H1 (cell line): Measurements from ENCODE around the gene ODF4. TPM values are rescaled to one million over a fixed set of nuclear protein-coding genes. Genes with fewer than 3 reads are reported as not detected.

ENCODE experiments used
- CTCF ChIA-PET: fragments of 300-600 bp; sonication (Branson Sonifier 250); formaldehyde crosslinking; loops from one replicate; lab custom pipeline; 2021; ENCODE audit not compliant: partially characterized antibody; lab: Charles Lee
- POLR2A ChIA-PET: fragments of 300-600 bp; sonication (Branson Sonifier 250); formaldehyde crosslinking; loops from one replicate; lab custom pipeline; 2021; ENCODE audit warnings: inconsistent platforms; ENCODE audit not compliant: partially characterized antibody; lab: Charles Lee
- DNase-seq, 2 experiments: peaks; one replicate each; pipeline versions ENCODE4 v3.0.0 to v3.0.0-alpha.2; 2010 to 2022; ENCODE audit warnings: low spot score in 2 of 2, low read depth in 1 of 2, mixed read lengths in 1 of 2
- FAIRE-seq: peaks from 2 replicates; lab custom pipeline; 2011; peaks lifted over from hg19 to GRCh38; lab: Jason Lieb, UNC
- H2AFZ ChIP-seq: 2 replicates; pipeline ENCODE4 v1.8.1; 2012; ENCODE audit warnings: low read length, inconsistent platforms
- H2AK5ac ChIP-seq: 2 replicates; pipeline ENCODE4 v1.6.1; 2013; ENCODE audit warnings: low read depth, low read length
- H2BK120ac ChIP-seq: replicated peaks from 2 replicates; pipeline ENCODE3; 2013; ENCODE audit warnings: low read depth, low read length, inconsistent platforms
- H2BK12ac ChIP-seq: 2 replicates; pipeline ENCODE4 v1.6.1; 2013; ENCODE audit warnings: low read depth, low read length
- H2BK15ac ChIP-seq: 2 replicates; pipeline ENCODE4 v1.6.1; 2013; ENCODE audit warnings: low read length
- H2BK20ac ChIP-seq: 2 replicates; pipeline ENCODE4 v1.6.1; 2013; ENCODE audit warnings: low read length
- H2BK5ac ChIP-seq: 2 replicates; pipeline ENCODE4 v1.6.1; 2013; ENCODE audit warnings: low read depth, low read length
- H3K14ac ChIP-seq: 2 replicates; pipeline ENCODE4 v1.6.1; 2013; ENCODE audit warnings: inconsistent platforms; ENCODE audit not compliant: insufficient read length
- H3K18ac ChIP-seq: 2 replicates; pipeline ENCODE4 v1.6.1; 2013; ENCODE audit warnings: low read length; ENCODE audit errors: extremely low read depth
- H3K23ac ChIP-seq: 2 replicates; pipeline ENCODE4 v1.6.1; 2013; ENCODE audit warnings: inconsistent platforms; ENCODE audit not compliant: insufficient read length
- H3K23me2 ChIP-seq: 2 replicates; pipeline ENCODE4 v1.6.1; 2013; ENCODE audit warnings: low read depth, low read length
- H3K27ac ChIP-seq: 2 replicates; pipeline ENCODE4 v1.6.1; 2011; ENCODE audit warnings: low read depth, low read length, inconsistent platforms
- H3K27me3 ChIP-seq, 4 experiments: replicated peaks in 1 of 4; 1 replicate in 1 of 4; 2 replicates in 3 of 4; pipeline versions ENCODE4 v1.6.1 to v1.8.1; 2011 to 2013; ENCODE audit warnings: low read length in 3 of 4, mild to moderate bottlenecking in 3 of 4, inconsistent platforms in 2 of 4, mixed read lengths in 2 of 4, moderate library complexity in 1 of 4; ENCODE audit not compliant: control insufficient read depth in 3 of 4, insufficient read depth in 3 of 4; ENCODE audit errors: extremely low read depth in 1 of 4
- H3K36me3 ChIP-seq, 4 experiments: 2 replicates each; pipeline versions ENCODE4 v1.6.1 to v1.8.1; 2011 to 2013; ENCODE audit warnings: mild to moderate bottlenecking in 4 of 4, low read length in 3 of 4, moderate library complexity in 2 of 4, control low read depth in 1 of 4, inconsistent platforms in 1 of 4; ENCODE audit not compliant: insufficient read depth in 4 of 4, control insufficient read depth in 2 of 4
- H3K4ac ChIP-seq: replicated peaks from 2 replicates; pipeline ENCODE3; 2013; ENCODE audit warnings: low read length, low read depth, mixed read lengths, inconsistent platforms; ENCODE audit not compliant: insufficient read length
- H3K4me1 ChIP-seq, 4 experiments: replicated peaks in 1 of 4; 1 replicate in 1 of 4; 2 replicates in 3 of 4; pipeline versions ENCODE4 v1.6.1 to v1.8.1; 2011 to 2013; ENCODE audit warnings: low read length in 3 of 4, inconsistent platforms in 2 of 4, mixed read lengths in 1 of 4; ENCODE audit not compliant: insufficient read depth in 4 of 4, control insufficient read depth in 3 of 4
- H3K4me2 ChIP-seq, 2 experiments: 2 replicates each; pipeline versions ENCODE4 v1.6.1 to v1.8.1; 2011 to 2013; ENCODE audit warnings: low read depth in 2 of 2, low read length in 2 of 2, control low read depth in 1 of 2, inconsistent platforms in 1 of 2, mild to moderate bottlenecking in 1 of 2; ENCODE audit not compliant: insufficient read depth in 1 of 2
- H3K4me3 ChIP-seq, 4 experiments: fragments of 200-600, 300-600 bp in 1 of 4; sonication (generic), shearing (Covaris generic), sonication (Bioruptor Twin) in 1 of 4; 2 replicates each; pipeline versions ENCODE4 v1.5.1 to v1.8.1; 2011 to 2016; ENCODE audit warnings: low read length in 4 of 4, low read depth in 3 of 4, control low read depth in 2 of 4, inconsistent platforms in 2 of 4, mild to moderate bottlenecking in 2 of 4, mixed read lengths in 1 of 4, moderate library complexity in 1 of 4; ENCODE audit not compliant: insufficient read depth in 2 of 4; ENCODE audit errors: extremely low read depth in 1 of 4
- H3K56ac ChIP-seq: replicated peaks from 2 replicates; pipeline ENCODE3; 2013; ENCODE audit warnings: low read depth, mild to moderate bottlenecking, mixed read lengths, low read length, inconsistent platforms; ENCODE audit not compliant: insufficient read length
- H3K79me1 ChIP-seq: 2 replicates; pipeline ENCODE4 v1.6.1; 2013; ENCODE audit warnings: low read depth, low read length, control low read depth
- H3K79me2 ChIP-seq, 2 experiments: 2 replicates each; pipeline versions ENCODE4 v1.6.1 to v1.8.1; 2012 to 2013; ENCODE audit warnings: low read length in 2 of 2, mild to moderate bottlenecking in 2 of 2, inconsistent platforms in 1 of 2; ENCODE audit not compliant: insufficient read depth in 2 of 2, control insufficient read depth in 1 of 2
- H3K9ac ChIP-seq, 4 experiments: replicated peaks in 1 of 4; 1 replicate in 1 of 4; 2 replicates in 3 of 4; pipeline versions ENCODE4 v1.6.1 to v1.8.1; 2011 to 2013; ENCODE audit warnings: low read depth in 3 of 4, low read length in 3 of 4, control low read depth in 2 of 4, mild to moderate bottlenecking in 2 of 4, moderate library complexity in 2 of 4, inconsistent platforms in 1 of 4; ENCODE audit errors: extremely low read depth in 1 of 4
- H3K9me3 ChIP-seq, 2 experiments: 2 replicates each; pipeline versions ENCODE4 v1.6.1 to v1.8.1; 2012 to 2013; ENCODE audit warnings: mild to moderate bottlenecking in 2 of 2, moderate library complexity in 2 of 2, control low read depth in 1 of 2, inconsistent platforms in 1 of 2, low read depth in 1 of 2, low read length in 1 of 2, mixed read lengths in 1 of 2; ENCODE audit not compliant: insufficient read depth in 2 of 2
- H4K20me1 ChIP-seq, 2 experiments: replicated peaks in 1 of 2; 2 replicates each; pipeline versions ENCODE3 to v1.8.1; 2011 to 2013; ENCODE audit warnings: inconsistent platforms in 2 of 2, low read length in 2 of 2, mild to moderate bottlenecking in 1 of 2; ENCODE audit not compliant: insufficient read depth in 2 of 2, control insufficient read depth in 1 of 2
- H4K5ac ChIP-seq: 2 replicates; pipeline ENCODE4 v1.6.1; 2013; ENCODE audit warnings: low read length, low read depth, mixed read lengths, inconsistent platforms; ENCODE audit not compliant: insufficient read length
- H4K8ac ChIP-seq: 2 replicates; pipeline ENCODE4 v1.8.0; 2013; ENCODE audit warnings: mild to moderate bottlenecking, moderate library complexity, low read length, inconsistent platforms; ENCODE audit not compliant: insufficient read depth; ENCODE audit errors: extremely low read depth
- H4K91ac ChIP-seq: replicated peaks from 2 replicates; pipeline ENCODE3; 2013; ENCODE audit warnings: low read length, mixed read lengths, inconsistent platforms; ENCODE audit not compliant: insufficient read length
- CBX8 ChIP-seq: fragments of 300-800, 300-1000 bp; sonication (generic); IDR thresholded peaks from 2 replicates; pipeline ENCODE4 v1.7.1; 2016; ENCODE audit warnings: low read depth, low read length, borderline replicate concordance
- CHD1 ChIP-seq: IDR thresholded peaks from 2 replicates; pipeline ENCODE4 v1.6.1; 2012; ENCODE audit warnings: low read depth, low read length, improper control_type of control experiment
- EZH2 ChIP-seq: fragments of 200-600 bp; sonication (generic); IDR thresholded peaks from 2 replicates; pipeline ENCODE4 v1.7.1; 2012; ENCODE audit warnings: low read depth, mild to moderate bottlenecking, moderate library complexity, low read length, inconsistent platforms; ENCODE audit not compliant: severe bottlenecking
- HDAC2 ChIP-seq, 2 experiments: fragments of 300-600 bp in 1 of 2; sonication (generic) in 1 of 2; IDR thresholded peaks; 2 replicates each; pipeline ENCODE4 v1.6.1; 2011 to 2012; ENCODE audit warnings: low read depth in 2 of 2, low read length in 2 of 2, mild to moderate bottlenecking in 2 of 2, moderate library complexity in 2 of 2, borderline replicate concordance in 1 of 2, inconsistent platforms in 1 of 2
- MAFK ChIP-seq: IDR thresholded peaks from 2 replicates; pipeline ENCODE4 v1.6.1; 2012; ENCODE audit warnings: low read depth, mild to moderate bottlenecking, improper control_type of control experiment, low read length
- POU5F1 ChIP-seq: IDR thresholded peaks from 2 replicates; pipeline ENCODE4 v1.6.1; 2011; ENCODE audit warnings: low read depth, mild to moderate bottlenecking, low read length, moderate library complexity
- SP1 ChIP-seq: IDR thresholded peaks from 2 replicates; pipeline ENCODE4 v1.6.1; 2011; ENCODE audit warnings: low read depth, low read length
- SP4 ChIP-seq: IDR thresholded peaks from 2 replicates; pipeline ENCODE4 v1.6.1; 2012; ENCODE audit warnings: low read length, inconsistent platforms
- WGBS, 2 experiments: shearing (Covaris generic) in 1 of 2; methylation state at CpG; one replicate each; pipeline versions ENCODE4 v1.1.6 to v1.1.7; 2013 to 2015; ENCODE audit warnings: low lambda C conversion rate in 2 of 2, mixed read lengths in 2 of 2, inconsistent platforms in 1 of 2, low coverage in 1 of 2, missing lambda C conversion rate in 1 of 2; ENCODE audit not compliant: insufficient replicate concordance in 2 of 2, insufficient coverage in 1 of 2, insufficient read length in 1 of 2; ENCODE audit errors: extremely low coverage in 1 of 2, missing lambda C conversion rate in 1 of 2; 5-methylcytosine and 5-hydroxymethylcytosine counted together
- polyA plus RNA-seq, 7 experiments: library from polyadenylated mRNA; depleted of rRNA in 3 of 7; stranded (reverse) in 5 of 7; unstranded in 2 of 7; fragments of >200 nt in 5 of 7; fragments of 200-250 nt in 2 of 7; gene quantifications; 1 replicate in 5 of 7; 2 replicates in 1 of 7; 4 replicates in 1 of 7; pipeline versions ENCODE4 v1.2.1 to v1.2.3, GENCODE V29; 2011 to 2013; ENCODE audit warnings: missing spikeins in 2 of 7, mixed read lengths in 2 of 7
- total RNA-seq: library from RNA; stranded (reverse); fragmentation: NEBNext Ultra II Directional; extraction: Animal tissue kit (Norgen Biotek cat#: 25700); gene quantifications from 2 replicates; pipeline ENCODE4 v1.2.1, GENCODE V29; 2021
- TF ChIP-seq, protein P1 (sequence below): IDR thresholded peaks from 2 replicates; pipeline ENCODE4 v1.6.1; 2011; ENCODE audit warnings: low read depth, mild to moderate bottlenecking, low read length; ENCODE audit not compliant: insufficient read depth
- TF ChIP-seq, protein P2 (sequence below), 3 experiments: IDR thresholded peaks; 1 replicate in 2 of 3; 2 replicates in 1 of 3; pipeline versions ENCODE4 v1.5.1 to v1.6.1; 2011; ENCODE audit warnings: low read length in 3 of 3, mild to moderate bottlenecking in 3 of 3, inconsistent platforms in 2 of 3, low read depth in 1 of 3, moderate library complexity in 1 of 3; ENCODE audit not compliant: insufficient read depth in 1 of 3; ENCODE audit errors: control extremely low read depth in 1 of 3

The ODF4 gene
- total and polyA plus RNA-seq, 2 of the 8 experiments (the other 6 are each of a cell fraction or from before 2014, with no cell fraction given): not detected

DNA sequence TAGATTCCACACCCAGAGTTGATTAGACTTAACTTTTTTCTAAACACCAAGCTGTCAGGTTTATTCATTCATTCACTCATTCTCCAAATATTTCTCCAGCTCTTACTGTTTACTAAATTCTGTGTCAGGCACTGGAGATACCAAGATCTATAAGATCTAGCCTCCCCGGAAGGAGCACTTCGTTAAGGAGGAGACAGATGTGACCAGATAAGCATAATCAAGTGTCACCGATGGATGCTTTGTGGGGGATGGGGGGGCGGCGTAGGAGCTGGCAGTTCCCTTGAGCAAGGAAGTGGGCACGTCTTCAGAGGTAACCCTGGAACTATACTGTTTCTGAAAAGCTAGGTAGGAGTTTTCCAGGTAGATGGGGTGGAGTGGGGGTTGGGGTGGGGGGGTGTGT is 47.2 kb downstream of the ODF4 start:
- H4K8ac ChIP-seq: no peak overlapping the region
- no peaks in the 10 kb centered on the region for H3K9me3 ChIP-seq
- H3K4me2 ChIP-seq: no peak overlapping the region
- peaks cover 0 to 4% of the 10 kb centered on the region in 2 experiments for H4K20me1 ChIP-seq
- WGBS, 2 experiments: 90% methylated on average over 6 of the region's 6 CpGs; no CpG with 5 or more reads in 1 of the 2 experiments
- H4K91ac ChIP-seq: no peak overlapping the region
- no peak overlapping the region for H3K27ac ChIP-seq
- peaks cover 7 to 11% of the 10 kb centered on the region in 2 experiments; a peak in 3 of 4 replicates for H3K79me2 ChIP-seq
- no peak overlapping the region for H2BK12ac ChIP-seq
- no peaks in the 10 kb centered on the region for H3K27me3 ChIP-seq
- no peak overlapping the region for H2BK15ac ChIP-seq
- POLR2A ChIA-PET: interaction anchor here (0.9 to 3.0 kb wide), 4 partner anchors 8 to 21 kb away, joined by 3 to 16 read pairs (median 4); partner anchors contain the start of genes KRABD2 and RNF222
- DNase-seq: no peak
- no peak overlapping the region for H3K18ac ChIP-seq
- H3K4ac ChIP-seq: no peak overlapping the region
- peaks cover 7% of the 10 kb centered on the region; the same call in 1 of the 2 replicates for H3K23me2 ChIP-seq
- peaks cover 0 to 4% (median 1%) of the 10 kb centered on the region in 4 experiments; a peak in 3 of 8 replicates for H3K36me3 ChIP-seq
- H4K5ac ChIP-seq: no peak overlapping the region
- H2AK5ac ChIP-seq: no peak overlapping the region
- no peak overlapping the region for H3K23ac ChIP-seq
- H3K56ac ChIP-seq: no peak overlapping the region
- H2AFZ ChIP-seq: no peak overlapping the region
- FAIRE-seq: no peak
- peaks cover 2 to 5% (median 4%) of the 10 kb centered on the region in 4 experiments for H3K4me1 ChIP-seq
- H2BK5ac ChIP-seq: no peak overlapping the region
- H3K79me1 ChIP-seq: no peaks in the 10 kb centered on the region; the same call in 1 of the 2 replicates
- H2BK20ac ChIP-seq: no peak overlapping the region
- no peak overlapping the region for H2BK120ac ChIP-seq
- CTCF ChIA-PET: interaction anchor here (0.6 to 1.2 kb wide), 5 partner anchors 14 to 1225 kb away, joined by 3 to 5 read pairs (median 3); partner anchors contain the start of gene ALOXE3
- H3K14ac ChIP-seq: no peak overlapping the region
- no peak overlapping the region for H3K4me3 ChIP-seq
- no peak overlapping the region for H3K9ac ChIP-seq
- TF ChIP-seq MAFK (no peak), EZH2 (no peak), HDAC2 (IDR thresholded peaks at IDR 0.05; ENCODE audit: borderline replicate concordance in 1 of 2, low read depth in 2 of 2, low read length in 2 of 2) (no peak), SP1 (no peak), SP4 (no peak), CHD1 (no peak), CBX8 (no peak), POU5F1 (no peak)
- TF ChIP-seq, protein P1, sequence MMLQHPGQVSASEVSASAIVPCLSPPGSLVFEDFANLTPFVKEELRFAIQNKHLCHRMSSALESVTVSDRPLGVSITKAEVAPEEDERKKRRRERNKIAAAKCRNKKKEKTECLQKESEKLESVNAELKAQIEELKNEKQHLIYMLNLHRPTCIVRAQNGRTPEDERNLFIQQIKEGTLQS: no peak
- TF ChIP-seq, protein P2, sequence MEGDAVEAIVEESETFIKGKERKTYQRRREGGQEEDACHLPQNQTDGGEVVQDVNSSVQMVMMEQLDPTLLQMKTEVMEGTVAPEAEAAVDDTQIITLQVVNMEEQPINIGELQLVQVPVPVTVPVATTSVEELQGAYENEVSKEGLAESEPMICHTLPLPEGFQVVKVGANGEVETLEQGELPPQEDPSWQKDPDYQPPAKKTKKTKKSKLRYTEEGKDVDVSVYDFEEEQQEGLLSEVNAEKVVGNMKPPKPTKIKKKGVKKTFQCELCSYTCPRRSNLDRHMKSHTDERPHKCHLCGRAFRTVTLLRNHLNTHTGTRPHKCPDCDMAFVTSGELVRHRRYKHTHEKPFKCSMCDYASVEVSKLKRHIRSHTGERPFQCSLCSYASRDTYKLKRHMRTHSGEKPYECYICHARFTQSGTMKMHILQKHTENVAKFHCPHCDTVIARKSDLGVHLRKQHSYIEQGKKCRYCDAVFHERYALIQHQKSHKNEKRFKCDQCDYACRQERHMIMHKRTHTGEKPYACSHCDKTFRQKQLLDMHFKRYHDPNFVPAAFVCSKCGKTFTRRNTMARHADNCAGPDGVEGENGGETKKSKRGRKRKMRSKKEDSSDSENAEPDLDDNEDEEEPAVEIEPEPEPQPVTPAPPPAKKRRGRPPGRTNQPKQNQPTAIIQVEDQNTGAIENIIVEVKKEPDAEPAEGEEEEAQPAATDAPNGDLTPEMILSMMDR (IDR thresholded peaks at IDR 0.05; ENCODE audit: control extremely low read depth in 1 of 3, insufficient read depth in 1 of 3, low read depth in 1 of 3, low read length in 3 of 3): no peak
